Endothelial cell of umbilical vein (primary cell): ENCODE data around the gene HSPA1B.

ENCODE experiments used
- CTCF ChIP-seq, 2 donors: IDR thresholded peaks; 1 replicate in 1 of 2; 2 replicates in 1 of 2; pipeline ENCODE4 v1.5.1; 2011; ENCODE audit warnings: low read length in 2 of 2, mild to moderate bottlenecking in 2 of 2, moderate library complexity in 2 of 2, control low read depth in 1 of 2, inconsistent platforms in 1 of 2, low read depth in 1 of 2; ENCODE audit not compliant: insufficient read depth in 1 of 2; ENCODE audit errors: extremely low read depth in 1 of 2
- EZH2 ChIP-seq: IDR thresholded peaks from 2 replicates; pipeline ENCODE4 v1.6.1; 2012; ENCODE audit warnings: borderline replicate concordance, low read depth, mild to moderate bottlenecking, moderate library complexity, low read length, inconsistent platforms; ENCODE audit not compliant: severe bottlenecking
- FOS ChIP-seq: IDR thresholded peaks from 2 replicates; pipeline ENCODE4 v1.6.1; 2011; ENCODE audit warnings: mild to moderate bottlenecking, low read length, moderate library complexity, borderline replicate concordance; ENCODE audit not compliant: insufficient read depth
- GATA2 ChIP-seq: IDR thresholded peaks from 2 replicates; pipeline ENCODE4 v1.7.0; 2011; ENCODE audit warnings: low read depth, mild to moderate bottlenecking, moderate library complexity, mixed read lengths, low read length; ENCODE audit not compliant: insufficient read length, insufficient read depth
- JUN ChIP-seq: IDR thresholded peaks from 2 replicates; pipeline ENCODE4 v1.6.1; 2011; ENCODE audit warnings: borderline replicate concordance, low read depth; ENCODE audit not compliant: insufficient read length, insufficient read depth
- MAX ChIP-seq: IDR thresholded peaks from 2 replicates; pipeline ENCODE4 v1.6.1; 2011; ENCODE audit not compliant: insufficient read depth, insufficient read length
- MYC ChIP-seq: IDR thresholded peaks from one replicate; pipeline ENCODE4 v1.6.1; 2011; ENCODE audit warnings: mild to moderate bottlenecking, low read depth, low read length
- POLR2A ChIP-seq: IDR thresholded peaks from 2 replicates; pipeline ENCODE4 v1.6.1; 2012; ENCODE audit warnings: low read depth, mild to moderate bottlenecking, control low read depth, low read length
- POLR2AphosphoS5 ChIP-seq: IDR thresholded peaks from 2 replicates; pipeline ENCODE4 v1.6.1; 2012; ENCODE audit warnings: low read depth, mild to moderate bottlenecking, control low read depth, low read length, moderate library complexity; ENCODE audit not compliant: insufficient read depth

- TF ChIP-seq CTCF (IDR thresholded peaks at IDR 0.05; ENCODE audit: extremely low read depth in 1 of 2, insufficient read depth in 1 of 2, low read depth in 1 of 2, low read length in 2 of 2) = no peak
- TF ChIP-seq POLR2AphosphoS5 = no peak
- no peak for TF ChIP-seq POLR2A
- TF ChIP-seq MYC = no peak
- no peak for TF ChIP-seq EZH2
- no peak for TF ChIP-seq GATA2
- TF ChIP-seq MAX = no peak
- no peak for TF ChIP-seq JUN
- TF ChIP-seq FOS = no peak
Observed at GRCh38 chr6:31859923-31860322, 32.4 kb downstream of the HSPA1B start.
